Lung (tissue), 12 donors: ENCODE results near the gene ADH4. TPM values are rescaled to one million over a fixed set of nuclear protein-coding genes. Genes with fewer than 3 reads are reported as not detected.
"Not testable (repeated sequence)": the region's sequence is repeated elsewhere in the genome, so short reads cannot be mapped to it uniquely, and the experiment has no call there.

Experiments
- ATAC-seq: fragments of 200-7000 bp; cut with Tn5 transposase; one replicate; pipeline ENCODE4 v1.9.1; 2020; ENCODE audit warnings: moderate number of reproducible peaks; ENCODE audit not compliant: insufficient read depth, low FRiP score
- DNase-seq, 3 donors: peaks; one replicate each; pipeline ENCODE4 v3.0.0-alpha.2; 2013 to 2017
- H3K27ac ChIP-seq, 2 donors: one replicate each; pipeline ENCODE4 v1.5.1; 2013; ENCODE audit warnings: mild to moderate bottlenecking in 2 of 2, moderate library complexity in 2 of 2, control low read depth in 1 of 2, inconsistent platforms in 1 of 2, low read depth in 1 of 2, low read length in 1 of 2
- H3K27me3 ChIP-seq, 3 donors: one replicate each; pipeline ENCODE4 v1.5.1; 2013; ENCODE audit warnings: low read length in 2 of 3; ENCODE audit not compliant: control insufficient read depth in 3 of 3, insufficient read depth in 3 of 3
- H3K36me3 ChIP-seq, 4 donors: one replicate each; pipeline ENCODE4 v1.5.1; 2013; ENCODE audit warnings: low read length in 4 of 4, mild to moderate bottlenecking in 1 of 4, moderate library complexity in 1 of 4; ENCODE audit not compliant: control insufficient read depth in 4 of 4, insufficient read depth in 4 of 4
- H3K4me1 ChIP-seq, 5 donors: one replicate each; pipeline ENCODE4 v1.5.1; 2013; ENCODE audit warnings: low read length in 5 of 5, mild to moderate bottlenecking in 2 of 5, moderate library complexity in 1 of 5; ENCODE audit not compliant: control insufficient read depth in 5 of 5, insufficient read depth in 5 of 5
- H3K4me3 ChIP-seq: one replicate; pipeline ENCODE4 v1.5.1; 2013; ENCODE audit warnings: mild to moderate bottlenecking, control low read depth, moderate library complexity
- H3K9ac ChIP-seq, 2 donors: one replicate each; pipeline ENCODE4 v1.5.1; 2013; ENCODE audit warnings: low read length in 2 of 2, control low read depth in 1 of 2; ENCODE audit not compliant: insufficient read depth in 1 of 2
- H3K9me3 ChIP-seq, 4 donors: one replicate each; pipeline ENCODE4 v1.5.1; 2013; ENCODE audit warnings: low read length in 3 of 4, mild to moderate bottlenecking in 1 of 4, moderate library complexity in 1 of 4; ENCODE audit not compliant: control insufficient read depth in 4 of 4, insufficient read depth in 3 of 4
- CTCF ChIP-seq: IDR thresholded peaks from 2 replicates; pipeline ENCODE4 v1.5.1; 2012; ENCODE audit warnings: mild to moderate bottlenecking; ENCODE audit errors: control extremely low read depth, extremely low read depth
- WGBS, 2 donors: extraction: QIAGEN DNeasy Blood & Tissue Kit; methylation state at CpG; one replicate each; pipeline ENCODE4 v1.1.7; 2013; 5-methylcytosine and 5-hydroxymethylcytosine counted together
- polyA plus RNA-seq, 2 donors: library from polyadenylated mRNA; stranded (reverse); fragments of 200-250 nt; gene quantifications; one replicate each; pipeline ENCODE4 v1.2.1, GENCODE V29; 2013
- total RNA-seq, 2 donors: library from RNA; depleted of rRNA in 1 of 2; stranded (reverse); fragments of >200 nt in 1 of 2; gene quantifications; one replicate each; pipeline ENCODE4 v1.2.1, GENCODE V29; 2014 to 2021
- donor health status: control.
- donor health status: control.
- donor health status: Bipolar disorder and iron deficiency.
- donor health status: healthy.
- donor health status: DM: yes; HTN: yes; CAD: no.

Gene ADH4
- total and polyA plus RNA-seq, 4 donors: 0.12 to 0.68 (median 0.17) TPM

DNA sequence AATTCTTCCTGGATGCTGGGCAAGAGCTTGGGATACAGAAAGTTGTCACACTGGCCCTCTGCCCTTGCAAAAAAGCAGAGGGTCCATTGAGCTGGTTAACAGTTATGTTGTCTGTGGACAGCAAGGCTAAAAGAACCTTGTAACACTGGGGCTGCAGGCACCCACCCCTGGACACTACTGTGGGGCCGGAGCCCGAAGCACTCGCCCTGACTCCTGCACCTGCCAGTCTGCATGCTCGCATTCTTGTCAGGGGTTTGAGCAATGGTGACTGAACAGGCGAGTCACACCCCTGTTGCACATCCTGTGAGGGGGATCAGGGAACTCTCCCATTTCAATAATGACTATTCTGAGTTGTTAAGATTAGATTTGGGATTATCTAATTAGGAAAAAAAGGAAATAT lies 23.6 kb downstream of the ADH4 start:
- DNase-seq (no peak), ATAC-seq (no peak)
- H3K4me1 ChIP-seq: peaks cover 0 to 4% (median 0%) of the 10 kb centered on the region in 5 donors
- H3K27ac ChIP-seq: no peak overlapping the region
- no peak overlapping the region for H3K9ac ChIP-seq
- WGBS, 2 donors: 93 to 96% methylated on average over 5 of the region's 5 CpGs
- no peak overlapping the region for H3K4me3 ChIP-seq
- TF ChIP-seq CTCF: no peak
- no peaks in the 10 kb centered on the region for H3K36me3 ChIP-seq
- no peaks in the 10 kb centered on the region for H3K27me3 ChIP-seq
- H3K9me3 ChIP-seq: no peaks in the 10 kb centered on the region

- Histone ChIP-seq H3K4me1 (peaks cover 0 to 4% (median 0%) of the 10 kb centered on the region in 5 donors), H3K27ac (no peak overlapping the region), H3K4me3 (no peak overlapping the region), H3K36me3 (no peaks in the 10 kb centered on the region), H3K27me3 (no peaks in the 10 kb centered on the region), H3K9ac (no peak overlapping the region), H3K9me3 (no peaks in the 10 kb centered on the region)
- WGBS, 2 donors: 42 to 65% methylated on average over 9 of the region's 9 CpGs
- no peak for TF ChIP-seq CTCF
- ATAC-seq (no peak), DNase-seq (peak in 2 of 3 donors; percentile 60 to 66)
Observed at GRCh38 chr4:99117876-99118693, 26.0 kb downstream of the ADH4 start.

- H3K9ac ChIP-seq, H3K4me3 ChIP-seq, DNase-seq, H3K27me3 ChIP-seq, H3K27ac ChIP-seq, H3K9me3 ChIP-seq, H3K4me1 ChIP-seq, ATAC-seq, H3K36me3 ChIP-seq: not testable (repeated sequence)
- WGBS, 2 donors: 84 to 93% methylated on average over 29 of the region's 29 CpGs
Observed at GRCh38 chr4:99117122-99117841, 26.8 kb downstream of the ADH4 start.

- WGBS, 2 donors: 90 to 91% methylated on average over 11 to 12 of the region's 12 CpGs
- not testable (repeated sequence) for ATAC-seq
Observed at GRCh38 chr4:99109286-99109685, 34.8 kb downstream of the ADH4 start.

More at GRCh38 chr4:99109286-99109685, 34.8 kb downstream of the ADH4 start:
- H3K27ac ChIP-seq, H3K27me3 ChIP-seq, H3K36me3 ChIP-seq, H3K9ac ChIP-seq, H3K4me1 ChIP-seq, DNase-seq, H3K4me3 ChIP-seq, H3K9me3 ChIP-seq: not testable (repeated sequence)
